Activated CD8-positive, alpha-beta memory T cell treated with anti-CD3 and anti-CD28 coated beads for 36 hours (primary cell): ENCODE data around the gene ALDH1L1. TPM values are rescaled to one million over a fixed set of nuclear protein-coding genes. Genes with fewer than 3 reads are reported as not detected.

Experiments
- CTCF ChIA-PET: fragments of 350-600 bp; sonication (Branson Sonifier 250); formaldehyde crosslinking; loops from one replicate; lab custom pipeline; 2021; ENCODE audit warnings: antibody characterized with exemption; lab: Charles Lee
- POLR2A ChIA-PET: fragments of 350-600 bp; sonication (Branson Sonifier 250); formaldehyde crosslinking; loops from one replicate; lab custom pipeline; 2021; ENCODE audit warnings: antibody characterized with exemption; lab: Charles Lee
- total RNA-seq, 2 experiments: library from RNA; stranded (reverse); gene quantifications; one replicate each; pipeline ENCODE4 v1.2.3, GENCODE V29; 2021

ALDH1L1 gene
- total RNA-seq, 2 experiments from 2014 or later, result not detected

DNA sequence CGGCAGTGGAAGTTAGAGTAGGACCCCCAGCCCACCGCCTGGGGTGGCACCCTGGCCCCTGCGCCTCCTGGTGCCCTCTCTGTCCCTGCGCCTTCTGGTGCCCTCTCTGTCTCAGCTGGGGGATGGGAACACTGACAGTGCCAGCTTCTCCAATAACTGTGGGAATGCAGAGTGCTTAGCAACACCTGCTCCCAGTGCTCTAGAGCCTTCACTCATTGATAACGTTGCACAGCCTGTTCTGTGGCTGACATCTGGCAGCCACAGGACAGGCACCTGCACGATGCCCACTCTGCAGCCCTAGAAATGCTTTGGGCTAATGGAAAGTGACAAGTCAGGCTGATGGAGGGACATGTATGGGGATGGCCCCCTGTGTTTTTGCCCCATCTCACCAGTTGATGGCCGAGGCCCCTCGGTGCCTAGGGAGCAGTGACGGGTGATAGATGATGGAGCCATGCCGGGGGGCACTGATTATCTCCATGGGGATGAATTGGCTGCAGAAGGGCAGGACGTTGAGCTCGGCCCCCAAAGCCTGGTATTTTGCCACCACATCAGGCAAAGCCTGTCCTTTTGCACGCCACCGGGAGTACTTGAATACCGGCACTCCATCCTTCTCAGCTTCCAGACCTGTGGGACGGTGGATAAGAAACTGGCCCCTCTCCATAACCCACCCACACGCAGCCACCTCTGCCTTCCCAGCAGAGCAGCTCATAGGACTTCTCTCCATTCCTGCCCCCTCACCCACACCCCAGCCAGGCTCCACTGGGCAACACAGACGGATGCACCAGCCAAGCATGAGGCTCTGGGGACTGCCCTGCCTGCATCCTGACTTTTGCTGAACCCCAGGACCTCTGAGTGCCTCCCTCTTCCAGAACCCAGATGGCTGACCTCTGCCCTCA, 22.1 kb downstream of the ALDH1L1 start:
- ChIA-PET POLR2A (no interaction called here), CTCF (interaction anchor here (0.6 kb wide), 1 partner anchor 1642 kb away, joined by 4 read pairs; no protein-coding TSS in a partner anchor)

DNA sequence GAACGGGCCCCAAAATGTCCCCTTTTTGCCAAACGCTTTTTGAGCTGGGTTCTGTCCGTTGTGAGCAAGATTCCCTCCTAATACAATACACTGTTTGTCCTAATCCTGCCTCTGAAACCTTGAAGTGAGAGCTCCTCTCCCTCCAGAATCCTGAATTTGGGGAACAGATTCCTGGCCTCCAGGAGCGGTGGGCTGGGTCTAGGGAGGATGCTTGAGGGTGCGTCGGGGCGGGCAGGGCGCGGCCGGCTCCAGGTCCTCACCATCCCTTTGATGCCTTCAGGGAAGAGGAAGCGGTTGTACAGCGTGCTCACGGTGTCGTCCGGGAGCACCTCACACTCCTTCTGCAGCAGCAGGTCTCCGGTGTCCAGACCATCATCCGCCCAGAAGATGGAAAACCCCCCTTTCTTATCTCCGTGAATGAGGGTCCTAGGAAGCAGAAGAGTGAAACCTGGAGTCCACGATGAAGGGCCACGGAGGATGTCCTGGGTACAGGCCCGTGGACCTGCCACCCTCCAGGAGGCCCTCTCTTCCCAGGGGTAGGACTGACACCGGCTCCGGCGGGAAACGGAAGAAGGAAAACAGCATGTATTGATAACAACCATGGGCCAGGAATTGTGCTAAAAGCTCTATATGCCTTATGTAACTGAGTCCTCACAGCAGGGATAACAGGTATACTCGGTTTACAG, 23.2 kb downstream of the ALDH1L1 start:
- POLR2A ChIA-PET, result no interaction called here
- CTCF ChIA-PET, result interaction anchor here (0.6 kb wide), 1 partner anchor 1641 kb away, joined by 4 read pairs; no protein-coding TSS in a partner anchor

DNA sequence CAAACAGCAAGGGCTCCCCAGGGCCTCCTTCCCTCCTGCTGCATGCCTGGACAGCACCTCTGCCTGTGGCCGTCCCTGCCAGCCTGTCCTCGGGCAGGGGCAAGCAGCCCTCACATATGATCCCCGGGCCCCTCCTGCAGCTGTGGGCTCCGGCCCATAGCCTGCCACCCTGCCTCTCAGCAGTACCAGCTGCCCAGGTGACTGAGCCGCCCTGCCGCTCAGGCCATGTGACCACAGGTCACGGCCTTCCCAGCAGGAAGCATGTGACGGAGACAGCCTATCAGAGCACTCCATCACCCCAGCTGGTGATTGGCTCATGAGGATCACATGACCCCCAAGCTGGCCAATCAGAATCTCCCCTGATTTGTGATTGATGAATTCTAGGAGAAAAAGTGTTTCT, 23.9 kb downstream of the ALDH1L1 start:
- ChIA-PET POLR2A (no interaction called here), CTCF (interaction anchor here (0.8 kb wide), 1 partner anchor 41 kb away, joined by 3 read pairs; no protein-coding TSS in a partner anchor)

DNA sequence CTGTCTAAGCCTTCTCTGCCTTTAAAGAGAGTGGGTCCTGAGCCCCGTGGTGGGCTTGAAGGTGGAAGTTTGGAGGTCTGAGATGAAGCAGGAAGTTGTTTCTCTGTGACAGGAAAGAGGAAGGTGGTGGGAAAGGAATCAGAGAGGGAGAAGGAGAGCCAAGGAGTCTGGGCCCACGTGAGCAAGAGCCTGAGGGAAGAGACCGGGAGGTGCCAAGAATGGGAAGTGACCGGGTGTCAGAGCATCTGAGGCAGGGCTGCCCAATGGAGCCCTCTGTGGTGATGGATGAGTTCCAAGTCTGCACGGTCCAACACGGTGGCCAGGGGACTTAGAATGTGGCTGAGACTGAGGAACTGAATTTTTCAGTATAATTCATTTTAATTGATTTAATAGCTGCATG, 24.6 kb downstream of the ALDH1L1 start:
- ChIA-PET POLR2A (no interaction called here), CTCF (no interaction called here)

- ChIA-PET CTCF (no interaction called here), POLR2A (no interaction called here)
Measured at GRCh38 chr3:126155280-126155640, 25.1 kb downstream of the ALDH1L1 start.

DNA sequence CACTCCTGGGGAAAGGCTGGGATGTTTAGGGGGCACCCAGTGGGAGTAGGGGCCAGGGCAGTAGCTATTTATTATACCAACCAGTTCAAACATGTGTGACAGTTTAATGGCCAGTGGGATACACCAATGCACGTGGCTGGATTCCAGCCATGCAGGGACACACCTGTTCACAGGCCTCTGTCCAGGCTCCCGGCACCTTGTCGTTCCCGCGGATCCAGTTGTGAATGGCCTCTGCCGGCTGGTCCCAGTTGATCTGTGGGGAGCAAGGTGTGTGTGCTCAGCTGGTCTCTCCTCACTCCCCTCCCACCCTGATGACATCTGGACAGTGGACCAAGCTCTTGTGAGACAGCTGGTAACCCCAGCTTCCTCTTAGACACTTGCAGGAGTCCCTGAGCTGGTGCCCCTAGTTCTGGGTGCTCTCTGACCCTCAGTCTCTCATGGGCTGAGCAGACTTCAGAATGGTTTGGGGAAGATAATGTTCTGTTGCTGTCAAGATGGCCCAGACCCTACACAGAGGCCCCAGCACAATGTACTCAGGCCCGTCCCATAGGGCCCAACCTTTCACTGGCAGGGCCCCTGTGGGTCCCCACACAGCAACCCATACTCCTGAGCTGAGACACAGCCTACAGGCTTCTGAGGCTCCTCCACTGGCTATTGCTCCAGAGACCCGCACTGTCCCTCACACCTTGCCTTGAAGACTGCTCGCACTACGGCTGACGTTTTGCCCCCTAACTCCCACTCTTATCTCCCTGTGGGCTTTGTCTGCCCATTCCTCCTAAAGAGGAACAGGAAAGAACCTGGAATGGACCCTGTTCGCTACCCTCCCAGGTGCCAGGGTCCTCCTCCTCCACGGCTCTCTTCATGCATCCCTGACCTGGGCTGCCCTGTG, 25.8 kb downstream of the ALDH1L1 start:
- ChIA-PET CTCF (no interaction called here), POLR2A (no interaction called here)

DNA sequence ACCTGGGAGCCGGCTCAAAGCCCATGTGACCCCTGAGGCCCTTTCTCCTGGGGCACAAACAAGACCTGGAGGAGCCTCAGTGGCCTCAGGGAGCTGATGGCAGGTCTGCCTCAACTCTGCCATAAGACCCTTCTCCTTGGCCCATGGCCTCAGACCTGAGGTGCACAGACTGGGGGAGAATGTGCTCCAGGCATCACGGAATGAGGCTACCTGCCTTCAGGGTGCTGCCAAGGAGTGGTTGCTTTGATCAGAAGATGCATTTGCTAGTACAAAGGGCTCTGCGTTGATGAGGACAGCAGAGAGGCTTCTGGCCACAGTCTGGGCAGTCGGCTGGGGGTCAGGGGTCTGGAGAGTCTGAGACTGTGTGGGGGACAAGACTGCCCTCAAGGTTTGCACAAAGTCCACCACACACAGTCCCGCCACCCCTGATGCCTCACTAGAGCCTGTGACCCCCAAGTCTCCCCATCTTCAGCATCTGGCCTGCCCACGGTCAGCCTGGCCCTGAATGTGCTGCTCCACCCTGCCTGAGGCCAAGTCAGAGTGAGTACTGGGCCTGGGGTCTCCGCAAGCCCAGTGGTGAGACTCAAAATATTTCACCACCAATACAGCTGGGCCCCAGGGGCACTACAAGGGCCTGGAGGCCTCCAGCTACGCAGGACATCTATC, 26.6 kb downstream of the ALDH1L1 start:
- ChIA-PET POLR2A (no interaction called here), CTCF (no interaction called here)

GRCh38 chr3:126152901-126153694, 27.3 kb downstream of the ALDH1L1 start:
- POLR2A ChIA-PET, result no interaction called here
- CTCF ChIA-PET, result no interaction called here

GRCh38 chr3:126152458-126152857, 27.9 kb downstream of the ALDH1L1 start:
- ChIA-PET CTCF (no interaction called here), POLR2A (no interaction called here)

- POLR2A ChIA-PET, result no interaction called here
- CTCF ChIA-PET, result no interaction called here
Measured at GRCh38 chr3:126151562-126152302, 28.7 kb downstream of the ALDH1L1 start.

DNA sequence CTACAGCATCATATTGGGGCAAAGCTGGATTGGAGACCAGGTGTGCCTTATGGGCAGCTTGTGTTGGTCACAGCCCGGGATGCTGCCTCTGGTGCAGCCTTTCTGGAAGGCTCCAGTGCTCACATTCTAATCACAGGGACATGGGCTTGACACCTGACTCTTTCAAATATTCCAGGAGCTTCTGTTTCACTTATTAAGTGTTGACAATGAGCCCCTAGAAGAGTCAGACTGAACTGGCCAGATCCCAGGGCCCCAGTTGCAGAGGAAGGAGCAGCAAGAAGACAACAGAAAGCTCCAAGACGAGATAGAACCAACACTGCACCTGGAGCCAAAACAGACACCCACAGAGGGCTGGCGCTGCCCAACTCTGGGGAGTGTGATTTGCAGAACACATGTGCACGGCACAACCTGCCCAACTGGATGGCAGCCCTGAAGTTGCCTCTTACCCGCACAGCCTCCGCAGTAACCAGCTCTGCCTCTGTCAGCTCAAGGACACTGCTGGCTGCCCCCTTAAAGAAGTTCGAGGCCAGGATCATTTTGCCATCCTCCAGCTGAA, 30.3 kb downstream of the ALDH1L1 start:
- CTCF ChIA-PET, result interaction anchor here (1.4 kb wide), 1 partner anchor 16 kb away, joined by 4 read pairs; no protein-coding TSS in a partner anchor
- POLR2A ChIA-PET, result no interaction called here

DNA sequence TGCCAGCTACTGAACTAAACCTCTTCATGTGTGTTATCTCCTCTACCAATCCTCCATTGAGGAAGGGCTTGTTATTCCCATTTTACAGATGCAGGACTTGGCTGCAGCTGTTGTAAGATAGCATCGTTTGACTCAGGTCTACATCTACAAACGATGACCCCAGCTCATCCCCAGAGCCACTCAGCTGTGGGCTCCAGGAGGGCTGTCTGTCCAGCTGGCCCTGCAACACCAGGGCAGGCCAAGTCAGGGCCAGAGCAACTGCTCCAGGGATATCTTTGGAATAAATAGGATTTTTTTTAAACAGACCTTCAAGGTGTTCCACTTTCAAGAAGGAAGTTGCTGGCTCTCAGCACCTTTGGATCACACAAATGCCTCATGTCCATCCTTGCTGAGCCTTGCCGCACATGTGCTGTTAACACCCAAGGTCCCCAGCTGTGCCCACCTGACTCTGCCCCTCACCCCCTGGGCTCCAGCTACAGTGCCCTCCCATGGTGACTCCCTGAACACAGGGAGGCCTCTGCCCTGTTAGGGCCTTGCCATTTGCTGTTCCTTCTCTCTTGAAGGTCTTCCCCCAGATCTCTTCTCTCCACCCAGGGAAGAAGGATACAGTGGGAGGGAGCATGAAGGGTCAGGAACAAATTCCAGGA, 31.0 kb downstream of the ALDH1L1 start:
- ChIA-PET POLR2A (no interaction called here), CTCF (interaction anchor here (1.4 kb wide), 1 partner anchor 15 kb away, joined by 4 read pairs; no protein-coding TSS in a partner anchor)

- CTCF ChIA-PET, result no interaction called here
- POLR2A ChIA-PET, result no interaction called here
Measured at GRCh38 chr3:126147932-126148683, 32.3 kb downstream of the ALDH1L1 start.

GRCh38 chr3:126147147-126147931, 33.0 kb downstream of the ALDH1L1 start:
- POLR2A ChIA-PET, result no interaction called here
- CTCF ChIA-PET, result interaction anchor here (0.9 kb wide), 1 partner anchor 13 kb away, joined by 3 read pairs; no protein-coding TSS in a partner anchor

DNA sequence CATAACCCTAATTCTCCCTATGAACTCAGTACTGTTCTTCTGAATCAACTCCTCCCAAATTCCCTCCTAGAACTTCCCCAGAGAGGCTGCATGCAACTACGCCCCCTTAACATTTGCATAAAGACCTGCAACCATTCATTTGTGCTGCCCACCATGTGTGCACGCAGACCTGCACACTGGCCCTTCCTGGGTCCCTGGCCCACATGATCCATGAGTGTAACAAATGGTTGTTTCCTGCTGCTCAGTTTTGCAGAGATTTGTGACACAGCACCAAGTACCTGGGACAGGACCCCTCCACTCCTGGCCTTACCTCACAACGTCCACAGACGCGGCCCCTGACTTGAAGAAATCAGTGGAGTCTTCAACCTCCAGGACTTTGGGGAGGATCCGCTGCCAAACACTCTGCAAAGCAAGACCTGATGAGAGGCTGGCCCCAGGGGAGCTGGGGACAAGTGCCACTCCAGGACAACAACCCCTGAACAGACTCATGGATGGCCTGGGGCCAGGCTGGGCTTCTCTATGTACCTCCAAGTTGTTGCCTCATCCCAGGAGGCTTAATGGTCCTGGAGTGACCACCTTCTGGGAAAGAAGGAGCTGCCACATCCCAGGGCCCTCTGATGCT, 33.8 kb downstream of the ALDH1L1 start:
- POLR2A ChIA-PET, result no interaction called here

More for the DNA sequence above, 33.8 kb downstream of the ALDH1L1 start:
- CTCF ChIA-PET, result interaction anchor here (0.9 kb wide), 1 partner anchor 12 kb away, joined by 3 read pairs; no protein-coding TSS in a partner anchor
